ENCODE data around the gene PARVB.

GRCh38 chr22:44158816-44159215 lies 134.7 kb downstream of the PARVB start:
- TF ChIP-seq CTCF (IDR thresholded peaks at IDR 0.05; ENCODE audit: control extremely low read depth in 1 of 3, insufficient read depth in 1 of 3, low read depth in 1 of 3, low read length in 3 of 3) = no peak
- TF ChIP-seq POLR2A (IDR thresholded peaks at IDR 0.05; ENCODE audit: control extremely low read depth in 1 of 2, low read depth in 2 of 2, low read length in 2 of 2) = no peak
- TF ChIP-seq EP300 (IDR thresholded peaks at IDR 0.05; ENCODE audit: borderline replicate concordance in 1 of 2, low read depth in 2 of 2, low read length in 2 of 2) = no peak
- TF ChIP-seq TEAD4 (IDR thresholded peaks at IDR 0.05; ENCODE audit: low read depth, low read length) = no peak
